ENCODE measurements around the gene TLCD3A. TPM values are rescaled to one million over a fixed set of nuclear protein-coding genes. Genes with fewer than 3 reads are reported as not detected.

TLCD3A gene
- total RNA-seq, 1 experiment from 2014 or later: 31.6 TPM

GRCh38 chr17:731644-732066 is 741 bp upstream of the TLCD3A start:
- Mint-ChIP-seq H3K27ac (ENCODE audit: low read depth, unreplicated experiment) (no peak overlapping the region), H3K4me3 (ENCODE audit: unreplicated experiment) (peak overlapping the region; percentile 87), H3K36me3 (ENCODE audit: insufficient read depth, unreplicated experiment) (peaks cover 32% of the 10 kb centered on the region), H3K4me1 (ENCODE audit: insufficient read depth, unreplicated experiment) (peaks cover 31% of the 10 kb centered on the region), H3K27me3 (ENCODE audit: insufficient read depth, unreplicated experiment) (no peaks in the 10 kb centered on the region), H3K9me3 (ENCODE audit: unreplicated experiment) (no peaks in the 10 kb centered on the region)
- no peak for DNase-seq (ENCODE audit: unreplicated experiment)
- no TSS peak for BruUV-seq (replicated peaks)
- intact Hi-C loops (cut with micrococcal nuclease): no loop called here
- ChIA-PET POLR2A (interaction anchor here (0.7 to 4.0 kb wide), 7 partner anchors 10 to 276 kb away, joined by 3 to 167 read pairs (median 20); partner anchors contain the start of genes GEMIN4, TIMM22 and VPS53), CTCF (interaction anchor here (0.9 to 1.3 kb wide), 2 partner anchors 21 to 266 kb away, joined by 3 to 5 read pairs; no protein-coding TSS in a partner anchor)
- TF ChIP-seq CTCF (IDR thresholded peaks at IDR 0.05; ENCODE audit: unreplicated experiment): no peak

GRCh38 chr17:732902-733720 is 715 bp downstream of the TLCD3A start:
- peak overlapping the region; percentile 61 for H3K27ac Mint-ChIP-seq (ENCODE audit: low read depth, unreplicated experiment)
- ChIA-PET POLR2A (interaction anchor here (0.6 to 1.9 kb wide), 13 partner anchors 11 to 103 kb away, joined by 3 to 45 read pairs (median 7); partner anchors contain the start of genes GEMIN4, GLOD4, MRM3 and VPS53), CTCF (interaction anchor here (0.8 to 1.1 kb wide), 4 partner anchors 10 to 18 kb away, joined by 3 to 5 read pairs (median 3); partner anchors contain the start of gene GEMIN4)
- peaks cover 31% of the 10 kb centered on the region for H3K4me1 Mint-ChIP-seq (ENCODE audit: insufficient read depth, unreplicated experiment)
- BruUV-seq (replicated peaks): no TSS peak
- no peaks in the 10 kb centered on the region for H3K27me3 Mint-ChIP-seq (ENCODE audit: insufficient read depth, unreplicated experiment)
- H3K36me3 Mint-ChIP-seq (ENCODE audit: insufficient read depth, unreplicated experiment): peaks cover 35% of the 10 kb centered on the region
- no peaks in the 10 kb centered on the region for H3K9me3 Mint-ChIP-seq (ENCODE audit: unreplicated experiment)
- TF ChIP-seq CTCF (IDR thresholded peaks at IDR 0.05; ENCODE audit: unreplicated experiment): no peak
- peak; percentile 47 for DNase-seq (ENCODE audit: unreplicated experiment)
- intact Hi-C loops (cut with micrococcal nuclease): no loop called here
- H3K4me3 Mint-ChIP-seq (ENCODE audit: unreplicated experiment): peak overlapping the region; percentile 87

- intact Hi-C loops (cut with micrococcal nuclease): no loop called here
- ChIA-PET CTCF (interaction anchor here (0.8 to 1.1 kb wide), 4 partner anchors 11 to 18 kb away, joined by 3 to 5 read pairs (median 3); partner anchors contain the start of gene GEMIN4), POLR2A (interaction anchor here (0.9 to 1.9 kb wide), 11 partner anchors 12 to 103 kb away, joined by 3 to 45 read pairs (median 7); partner anchors contain the start of genes GEMIN4, GLOD4, MRM3 and VPS53)
- H3K27me3 Mint-ChIP-seq (ENCODE audit: insufficient read depth, unreplicated experiment): no peaks in the 10 kb centered on the region
- H3K27ac Mint-ChIP-seq (ENCODE audit: low read depth, unreplicated experiment): peak overlapping the region; percentile 61
- peak overlapping the region; percentile 87 for H3K4me3 Mint-ChIP-seq (ENCODE audit: unreplicated experiment)
- BruUV-seq (replicated peaks): TSS peak; percentile 48
- H3K36me3 Mint-ChIP-seq (ENCODE audit: insufficient read depth, unreplicated experiment): peaks cover 41% of the 10 kb centered on the region
- peak; percentile 18 for DNase-seq (ENCODE audit: unreplicated experiment)
- H3K9me3 Mint-ChIP-seq (ENCODE audit: unreplicated experiment): no peaks in the 10 kb centered on the region
- no peak for TF ChIP-seq CTCF (IDR thresholded peaks at IDR 0.05; ENCODE audit: unreplicated experiment)
- peaks cover 27% of the 10 kb centered on the region for H3K4me1 Mint-ChIP-seq (ENCODE audit: insufficient read depth, unreplicated experiment)
Measured at GRCh38 chr17:733743-734142, 1.3 kb downstream of the TLCD3A start.

- no peak overlapping the region for H3K4me3 Mint-ChIP-seq (ENCODE audit: unreplicated experiment)
- CTCF ChIA-PET: interaction anchor here (0.6 to 2.9 kb wide), 6 partner anchors 8 to 1534 kb away, joined by 3 to 10 read pairs (median 6); partner anchors contain the start of genes GLOD4, MRM3 and TIMM22
- TF ChIP-seq CTCF (IDR thresholded peaks at IDR 0.05; ENCODE audit: unreplicated experiment): no peak
- H3K9me3 Mint-ChIP-seq (ENCODE audit: unreplicated experiment): no peaks in the 10 kb centered on the region
- peaks cover 71% of the 10 kb centered on the region for H3K36me3 Mint-ChIP-seq (ENCODE audit: insufficient read depth, unreplicated experiment)
- intact Hi-C loops (cut with micrococcal nuclease): no loop called here
- POLR2A ChIA-PET: interaction anchor here (1.7 to 2.6 kb wide), 2 partner anchors 8 to 13 kb away, joined by 5 to 8 read pairs; no protein-coding TSS in a partner anchor
- peaks cover 11% of the 10 kb centered on the region for H3K4me1 Mint-ChIP-seq (ENCODE audit: insufficient read depth, unreplicated experiment)
- peak overlapping the region; percentile 61 for H3K27ac Mint-ChIP-seq (ENCODE audit: low read depth, unreplicated experiment)
- no TSS peak for BruUV-seq (replicated peaks)
- H3K27me3 Mint-ChIP-seq (ENCODE audit: insufficient read depth, unreplicated experiment): no peaks in the 10 kb centered on the region
- DNase-seq (ENCODE audit: unreplicated experiment): no peak
Measured at GRCh38 chr17:737561-738113, 5.2 kb downstream of the TLCD3A start.

All from MCF 10A (cell line).